PFSK-1 (cell line): Measurements from ENCODE around the gene OR4D2.

Experiments
- POLR2AphosphoS5 ChIP-seq: IDR thresholded peaks from 2 replicates; pipeline ENCODE4 v1.6.1; 2012; ENCODE audit warnings: low read depth, mild to moderate bottlenecking, control low read depth, low read length, moderate library complexity
- TAF1 ChIP-seq: IDR thresholded peaks from 2 replicates; pipeline ENCODE4 v1.6.1; 2012; ENCODE audit warnings: low read length, control low read depth, borderline replicate concordance; ENCODE audit not compliant: insufficient read depth

- TF ChIP-seq TAF1 (no peak), POLR2AphosphoS5 (no peak)
Measured at GRCh38 chr17:58153046-58153445, 13.7 kb upstream of the OR4D2 start.
